H1 (cell line): Measurements from ENCODE around the gene CNTF. TPM values are rescaled to one million over a fixed set of nuclear protein-coding genes. Genes with fewer than 3 reads are reported as not detected.
A peak's percentile ranks its signal among the peaks of the same experiment; 100 is the strongest.

ENCODE experiments used
- CBX5 ChIP-seq: fragments of 300-800, 300-1000 bp; sonication (generic); IDR thresholded peaks from 2 replicates; pipeline ENCODE4 v1.7.1; 2016; ENCODE audit warnings: antibody characterized with exemption, low read length, low read depth
- CHD7 ChIP-seq: fragments of 300-600 bp; sonication (generic); IDR thresholded peaks from 2 replicates; pipeline ENCODE4 v1.7.1; 2012; ENCODE audit warnings: low read length, moderate library complexity, mild to moderate bottlenecking, inconsistent platforms; ENCODE audit not compliant: insufficient replicate concordance
- HDAC6 ChIP-seq: IDR thresholded peaks from one replicate; pipeline ENCODE4 v1.7.1; 2012; ENCODE audit warnings: low read depth, mild to moderate bottlenecking, inconsistent platforms, low read length, moderate library complexity
- JUN ChIP-seq: IDR thresholded peaks from 2 replicates; pipeline ENCODE4 v1.6.1; 2011; ENCODE audit warnings: low read depth, mild to moderate bottlenecking, improper control_type of control experiment, low read length
- POU5F1 ChIP-seq: IDR thresholded peaks from 2 replicates; pipeline ENCODE4 v1.6.1; 2011; ENCODE audit warnings: low read depth, mild to moderate bottlenecking, low read length, moderate library complexity
- SIX5 ChIP-seq: IDR thresholded peaks from 2 replicates; pipeline ENCODE4 v1.6.1; 2011; ENCODE audit warnings: mild to moderate bottlenecking, low read depth, low read length
- SUZ12 ChIP-seq: fragments of 200-600 bp; sonication (generic); IDR thresholded peaks from 2 replicates; pipeline ENCODE4 v1.6.1; 2012; ENCODE audit warnings: mild to moderate bottlenecking, inconsistent platforms, low read length, moderate library complexity, mixed read lengths
- TAF1 ChIP-seq: IDR thresholded peaks from 2 replicates; pipeline ENCODE4 v1.6.1; 2011; ENCODE audit warnings: mild to moderate bottlenecking, low read depth, low read length
- TBP ChIP-seq: IDR thresholded peaks from 2 replicates; pipeline ENCODE4 v1.6.1; 2011; ENCODE audit warnings: low read depth, low read length, improper control_type of control experiment
- TEAD4 ChIP-seq: IDR thresholded peaks from 2 replicates; pipeline ENCODE4 v1.6.1; 2012; ENCODE audit warnings: low read depth, low read length, inconsistent platforms, mixed read lengths
- polyA plus RNA-seq, 7 experiments: library from polyadenylated mRNA; depleted of rRNA in 3 of 7; stranded (reverse) in 5 of 7; unstranded in 2 of 7; fragments of >200 nt in 5 of 7; fragments of 200-250 nt in 2 of 7; gene quantifications; 1 replicate in 5 of 7; 2 replicates in 1 of 7; 4 replicates in 1 of 7; pipeline versions ENCODE4 v1.2.1 to v1.2.3, GENCODE V29; 2011 to 2013; ENCODE audit warnings: missing spikeins in 2 of 7, mixed read lengths in 2 of 7
- total RNA-seq: library from RNA; stranded (reverse); fragmentation: NEBNext Ultra II Directional; extraction: Animal tissue kit (Norgen Biotek cat#: 25700); gene quantifications from 2 replicates; pipeline ENCODE4 v1.2.1, GENCODE V29; 2021

Gene CNTF
- total and polyA plus RNA-seq, 2 of the 8 experiments (the other 6 are each of a cell fraction or from before 2014, with no cell fraction given): 0.41 to 1.5 TPM

- TF ChIP-seq CHD7 (no peak), SIX5 (no peak), TAF1 (peak; percentile 67; the same call in 1 of the 2 replicates), CBX5 (no peak), TEAD4 (no peak), POU5F1 (no peak), TBP (peak; percentile 72; the same call in 1 of the 2 replicates), HDAC6 (no peak), JUN (no peak), SUZ12 (no peak)
Measured at GRCh38 chr11:58579192-58580129, 43.0 kb upstream of the CNTF start (continued).
